ENCODE data around the gene NLN.

NLN gene

GRCh38 chr5:65699338-65699737 lies 22.7 kb upstream of the NLN start:
- Histone ChIP-seq H3K4me2 (no peak overlapping the region), H3K27me3 (ENCODE audit: insufficient read depth, low read depth) (no peaks in the 10 kb centered on the region), H3K4me3 (IDR thresholded peaks at IDR 0.05; ENCODE audit: insufficient read depth, low read depth, low read length) (no peak overlapping the region), H4K20me1 (ENCODE audit: insufficient read depth) (no peaks in the 10 kb centered on the region), H3K9ac (no peak overlapping the region), H3K36me3 (ENCODE audit: insufficient read depth) (no peaks in the 10 kb centered on the region), H3K4me1 (ENCODE audit: low read depth, poor library complexity, severe bottlenecking) (no peaks in the 10 kb centered on the region), H3K79me2 (ENCODE audit: insufficient read depth, low read depth) (no peaks in the 10 kb centered on the region), H2AFZ (ENCODE audit: low read depth) (no peak overlapping the region), H3K27ac (no peak overlapping the region)
- no peak for TF ChIP-seq CTCF (conservative IDR thresholded peaks at IDR 0.05; ENCODE audit: low read depth, low read length)

GRCh38 chr5:65702036-65702435 lies 20.0 kb upstream of the NLN start:
- H2AFZ ChIP-seq (ENCODE audit: low read depth) = no peak overlapping the region
- no peaks in the 10 kb centered on the region for H3K4me1 ChIP-seq (ENCODE audit: low read depth, poor library complexity, severe bottlenecking)
- no peaks in the 10 kb centered on the region for H3K36me3 ChIP-seq (ENCODE audit: insufficient read depth)
- H3K4me3 ChIP-seq (IDR thresholded peaks at IDR 0.05; ENCODE audit: insufficient read depth, low read depth, low read length) = no peak overlapping the region
- H3K27me3 ChIP-seq (ENCODE audit: insufficient read depth, low read depth) = no peaks in the 10 kb centered on the region
- no peak overlapping the region for H3K9ac ChIP-seq
- H3K27ac ChIP-seq = no peak overlapping the region
- no peaks in the 10 kb centered on the region for H4K20me1 ChIP-seq (ENCODE audit: insufficient read depth)
- TF ChIP-seq CTCF (conservative IDR thresholded peaks at IDR 0.05; ENCODE audit: low read depth, low read length) = no peak
- no peak overlapping the region for H3K4me2 ChIP-seq
- H3K79me2 ChIP-seq (ENCODE audit: insufficient read depth, low read depth) = no peaks in the 10 kb centered on the region

- H3K27me3 ChIP-seq (ENCODE audit: insufficient read depth, low read depth) = no peaks in the 10 kb centered on the region
- H3K27ac ChIP-seq = no peak overlapping the region
- H3K36me3 ChIP-seq (ENCODE audit: insufficient read depth) = no peaks in the 10 kb centered on the region
- no peak overlapping the region for H3K4me3 ChIP-seq (IDR thresholded peaks at IDR 0.05; ENCODE audit: insufficient read depth, low read depth, low read length)
- no peak for TF ChIP-seq CTCF (conservative IDR thresholded peaks at IDR 0.05; ENCODE audit: low read depth, low read length)
- H3K9ac ChIP-seq = no peak overlapping the region
- H3K4me1 ChIP-seq (ENCODE audit: low read depth, poor library complexity, severe bottlenecking) = no peaks in the 10 kb centered on the region
- H3K4me2 ChIP-seq = no peak overlapping the region
- H2AFZ ChIP-seq (ENCODE audit: low read depth) = no peak overlapping the region
- H4K20me1 ChIP-seq (ENCODE audit: insufficient read depth) = no peaks in the 10 kb centered on the region
- H3K79me2 ChIP-seq (ENCODE audit: insufficient read depth, low read depth) = no peaks in the 10 kb centered on the region
Observed at GRCh38 chr5:65704621-65705239, 17.3 kb upstream of the NLN start.

- H2AFZ ChIP-seq (ENCODE audit: low read depth) = no peak overlapping the region
- no peak overlapping the region for H3K27ac ChIP-seq
- H3K79me2 ChIP-seq (ENCODE audit: insufficient read depth, low read depth) = no peaks in the 10 kb centered on the region
- H4K20me1 ChIP-seq (ENCODE audit: insufficient read depth) = no peaks in the 10 kb centered on the region
- no peaks in the 10 kb centered on the region for H3K4me1 ChIP-seq (ENCODE audit: low read depth, poor library complexity, severe bottlenecking)
- no peak for TF ChIP-seq CTCF (conservative IDR thresholded peaks at IDR 0.05; ENCODE audit: low read depth, low read length)
- no peak overlapping the region for H3K9ac ChIP-seq
- H3K27me3 ChIP-seq (ENCODE audit: insufficient read depth, low read depth) = no peaks in the 10 kb centered on the region
- H3K4me3 ChIP-seq (IDR thresholded peaks at IDR 0.05; ENCODE audit: insufficient read depth, low read depth, low read length) = no peak overlapping the region
- no peaks in the 10 kb centered on the region for H3K36me3 ChIP-seq (ENCODE audit: insufficient read depth)
- no peak overlapping the region for H3K4me2 ChIP-seq
Observed at GRCh38 chr5:65707663-65708062, 14.3 kb upstream of the NLN start.

Data from KMS-11 (cell line).